ENCODE data around the gene ADGRD1.

DNA sequence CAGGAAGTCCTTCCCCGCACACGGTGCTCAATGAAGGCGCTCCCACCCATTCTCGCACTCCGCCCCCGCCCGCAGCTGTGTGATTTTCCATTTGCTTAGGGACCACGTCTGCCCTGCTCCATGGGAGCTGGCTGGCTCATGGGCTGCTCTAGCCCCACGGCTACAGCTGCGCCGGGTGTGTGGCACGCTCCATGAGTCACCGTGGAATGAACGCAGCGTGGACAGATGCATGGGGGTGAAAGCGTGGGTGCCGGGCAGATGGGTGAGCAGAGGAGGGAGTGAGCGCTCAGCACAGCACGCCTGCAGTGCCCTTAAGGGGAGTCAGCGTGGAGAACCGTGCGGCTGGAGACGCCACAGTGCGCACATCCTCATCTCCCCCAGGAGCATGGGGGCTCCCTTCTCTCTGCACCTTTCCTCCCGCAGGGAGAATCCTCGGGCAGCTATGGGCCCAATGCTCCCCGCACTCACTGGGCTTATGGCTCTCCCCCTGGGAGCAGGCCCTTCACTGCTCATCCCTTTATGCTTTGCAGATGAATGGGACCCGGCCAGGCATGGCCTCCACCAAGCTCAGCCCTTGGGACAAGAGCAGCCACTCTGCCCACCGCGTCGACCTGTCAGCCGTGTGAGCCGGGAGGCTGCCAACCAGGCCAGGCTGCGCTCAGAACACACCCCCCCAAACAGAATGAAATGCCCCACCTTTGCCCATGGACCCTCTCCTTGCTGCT, 185.1 kb downstream of the ADGRD1 start:
- TF ChIP-seq, protein P1, sequence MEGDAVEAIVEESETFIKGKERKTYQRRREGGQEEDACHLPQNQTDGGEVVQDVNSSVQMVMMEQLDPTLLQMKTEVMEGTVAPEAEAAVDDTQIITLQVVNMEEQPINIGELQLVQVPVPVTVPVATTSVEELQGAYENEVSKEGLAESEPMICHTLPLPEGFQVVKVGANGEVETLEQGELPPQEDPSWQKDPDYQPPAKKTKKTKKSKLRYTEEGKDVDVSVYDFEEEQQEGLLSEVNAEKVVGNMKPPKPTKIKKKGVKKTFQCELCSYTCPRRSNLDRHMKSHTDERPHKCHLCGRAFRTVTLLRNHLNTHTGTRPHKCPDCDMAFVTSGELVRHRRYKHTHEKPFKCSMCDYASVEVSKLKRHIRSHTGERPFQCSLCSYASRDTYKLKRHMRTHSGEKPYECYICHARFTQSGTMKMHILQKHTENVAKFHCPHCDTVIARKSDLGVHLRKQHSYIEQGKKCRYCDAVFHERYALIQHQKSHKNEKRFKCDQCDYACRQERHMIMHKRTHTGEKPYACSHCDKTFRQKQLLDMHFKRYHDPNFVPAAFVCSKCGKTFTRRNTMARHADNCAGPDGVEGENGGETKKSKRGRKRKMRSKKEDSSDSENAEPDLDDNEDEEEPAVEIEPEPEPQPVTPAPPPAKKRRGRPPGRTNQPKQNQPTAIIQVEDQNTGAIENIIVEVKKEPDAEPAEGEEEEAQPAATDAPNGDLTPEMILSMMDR (IDR thresholded peaks at IDR 0.05): no peak
- TF ChIP-seq POLR2A (IDR thresholded peaks at IDR 0.05): no peak

All from vagina (tissue), 2 donors.